Dedifferentiated amniotic fluid mesenchymal stem cell (primary cell): Measurements from ENCODE around the gene RGS4.
"Not testable (repeated sequence)": the region's sequence is repeated elsewhere in the genome, so short reads cannot be mapped to it uniquely, and the experiment has no call there.

ENCODE experiments used
- DNase-seq: peaks from one replicate; pipeline ENCODE4 v3.0.0-alpha.2; 2016; ENCODE audit errors: extremely low spot score

The RGS4 gene

GRCh38 chr1:163068716-163069115 lies 445 bp upstream of the RGS4 start:
- DNase-seq: no peak

- no peak for DNase-seq
Observed at GRCh38 chr1:163069655-163070277, 605 bp downstream of the RGS4 start.

- peak; percentile 73 for DNase-seq
Observed at GRCh38 chr1:163071405-163072255, 2.5 kb downstream of the RGS4 start.

- DNase-seq: no peak
Observed at GRCh38 chr1:163072658-163073057, 3.5 kb downstream of the RGS4 start.

- DNase-seq: no peak
Observed at GRCh38 chr1:163074004-163074403, 4.8 kb downstream of the RGS4 start.

- no peak for DNase-seq
Observed at GRCh38 chr1:163074716-163075284, 5.6 kb downstream of the RGS4 start.

- no peak for DNase-seq
Observed at GRCh38 chr1:163076044-163076443, 6.9 kb downstream of the RGS4 start.

GRCh38 chr1:163076446-163076845 lies 7.3 kb downstream of the RGS4 start:
- DNase-seq: peak; percentile 37

- no peak for DNase-seq
Observed at GRCh38 chr1:163076981-163077761, 8.0 kb downstream of the RGS4 start.

- DNase-seq: no peak
Observed at GRCh38 chr1:163082971-163083370, 13.8 kb downstream of the RGS4 start.

- DNase-seq: no peak
Observed at GRCh38 chr1:163083690-163084089, 14.5 kb downstream of the RGS4 start.

GRCh38 chr1:163084330-163084729 lies 15.2 kb downstream of the RGS4 start:
- no peak for DNase-seq

GRCh38 chr1:163085041-163085903 lies 16.1 kb downstream of the RGS4 start:
- no peak for DNase-seq

GRCh38 chr1:163085904-163086268 lies 16.7 kb downstream of the RGS4 start:
- DNase-seq: no peak

- DNase-seq: not testable (repeated sequence)
Observed at GRCh38 chr1:163089117-163089516, 20.0 kb downstream of the RGS4 start.

- DNase-seq: no peak
Observed at GRCh38 chr1:163090321-163090945, 21.3 kb downstream of the RGS4 start.

GRCh38 chr1:163093169-163093568 lies 24.0 kb downstream of the RGS4 start:
- no peak for DNase-seq

- no peak for DNase-seq
Observed at GRCh38 chr1:163093579-163093978, 24.4 kb downstream of the RGS4 start.

GRCh38 chr1:163094182-163094581 lies 25.0 kb downstream of the RGS4 start:
- DNase-seq: no peak

- DNase-seq: no peak
Observed at GRCh38 chr1:163094589-163094988, 25.4 kb downstream of the RGS4 start.

GRCh38 chr1:163095213-163095612 lies 26.1 kb downstream of the RGS4 start:
- DNase-seq: no peak
